GM21619 (cell line): ENCODE results near the gene SMC1A.
"Not testable (repeated sequence)": the region's sequence is repeated elsewhere in the genome, so short reads cannot be mapped to it uniquely, and the experiment has no call there.

Experiments
- ATAC-seq: cut with Tn5 transposase; IDR thresholded peaks from one replicate; pipeline ENCODE4 v1.9.1; 2021; ENCODE audit not compliant: unreplicated experiment

SMC1A gene

GRCh38 chrX:53422861-53423306 lies 430 bp upstream of the SMC1A start, which contains the start of gene RIBC1:
Gene RIBC1 (plus strand): TSS chrX:53422873. CDS start chrX:53426277, 3,404 bp downstream.
- ATAC-seq: no peak

GRCh38 chrX:53421772-53422085 lies 725 bp downstream of the SMC1A start:
- peak; percentile 20 for ATAC-seq

- no peak for ATAC-seq
These were observed 1.3 kb downstream of the SMC1A start for GRCh38 chrX:53421125-53421524.

- not testable (repeated sequence) for ATAC-seq
These were observed 2.1 kb downstream of the SMC1A start for GRCh38 chrX:53420351-53420750.

- ATAC-seq: no peak
These were observed 10.0 kb downstream of the SMC1A start for GRCh38 chrX:53412446-53412845.

- no peak for ATAC-seq
These were observed 18.9 kb downstream of the SMC1A start for GRCh38 chrX:53403535-53403934.

- ATAC-seq: no peak
These were observed 24.2 kb downstream of the SMC1A start for GRCh38 chrX:53398216-53398615.

GRCh38 chrX:53395605-53396298 lies 26.7 kb downstream of the SMC1A start:
- no peak for ATAC-seq

- ATAC-seq: no peak
These were observed 38.9 kb downstream of the SMC1A start for GRCh38 chrX:53383376-53384076.

- ATAC-seq: no peak
These were observed 42.7 kb downstream of the SMC1A start for GRCh38 chrX:53379747-53380146.

GRCh38 chrX:53379008-53379710 lies 43.3 kb downstream of the SMC1A start:
- ATAC-seq: no peak

GRCh38 chrX:53377464-53377863 lies 45.0 kb downstream of the SMC1A start:
- ATAC-seq: no peak

GRCh38 chrX:53376888-53377287 lies 45.6 kb downstream of the SMC1A start:
- no peak for ATAC-seq

GRCh38 chrX:53374923-53375322 lies 47.5 kb downstream of the SMC1A start:
- no peak for ATAC-seq

- no peak for ATAC-seq
These were observed 48.1 kb downstream of the SMC1A start for GRCh38 chrX:53374222-53374820.

GRCh38 chrX:53373307-53373706 lies 49.1 kb downstream of the SMC1A start:
- ATAC-seq: no peak

- ATAC-seq: not testable (repeated sequence)
These were observed 56.0 kb downstream of the SMC1A start for GRCh38 chrX:53366454-53366853.

- no peak for ATAC-seq
These were observed 60.0 kb downstream of the SMC1A start for GRCh38 chrX:53362449-53362848.

GRCh38 chrX:53357799-53358530 lies 64.5 kb downstream of the SMC1A start:
- ATAC-seq: no peak

- no peak for ATAC-seq
These were observed 66.3 kb downstream of the SMC1A start for GRCh38 chrX:53356186-53356585.

- no peak for ATAC-seq
These were observed 67.8 kb downstream of the SMC1A start for GRCh38 chrX:53354669-53355068.
